A673 (cell line): ENCODE measurements around the gene NCAN. TPM values are rescaled to one million over a fixed set of nuclear protein-coding genes. Genes with fewer than 3 reads are reported as not detected.

Source experiments
- BruUV-seq: library from RNA; stranded (reverse); fragments of 400-500 nt; replicated peaks from 2 replicates; lab custom pipeline; 2021; lab: Mats Ljungman, UMichigan
- CTCF ChIA-PET: fragments of 300-600 bp; sonication (Branson Sonifier 250); formaldehyde crosslinking; loops from one replicate; lab custom pipeline; 2022; ENCODE audit warnings: antibody characterized with exemption; lab: Charles Lee
- POLR2A ChIA-PET: fragments of 300-600 bp; sonication (Branson Sonifier 250); formaldehyde crosslinking; loops from one replicate; lab custom pipeline; 2022; ENCODE audit warnings: antibody characterized with exemption; ENCODE audit not compliant: low non-redundant PET; lab: Charles Lee
- DNase-seq: peaks from one replicate; pipeline ENCODE4 v3.0.0-alpha.2; 2015; ENCODE audit warnings: low spot score
- H3K27ac ChIP-seq: fragments of 200-600 bp; sonication (generic); 2 replicates; pipeline ENCODE4 v1.5.1; 2016; ENCODE audit warnings: mixed run types, low read depth, mild to moderate bottlenecking, mixed read lengths, antibody characterized with exemption, low read length; ENCODE audit not compliant: poor library complexity, severe bottlenecking
- H3K27me3 ChIP-seq: fragments of 200-600 bp; sonication (generic); replicated peaks from 2 replicates; pipeline ENCODE4 v1.6.1; 2017; ENCODE audit warnings: mixed run types, low read depth, mild to moderate bottlenecking, mixed read lengths, antibody characterized with exemption, low read length; ENCODE audit not compliant: insufficient read depth, poor library complexity
- H3K36me3 ChIP-seq: fragments of 200-600 bp; sonication (generic); 2 replicates; pipeline ENCODE4 v1.6.1; 2016; ENCODE audit warnings: mixed run types, mild to moderate bottlenecking, mixed read lengths, antibody characterized with exemption, low read length; ENCODE audit not compliant: insufficient read depth, poor library complexity, severe bottlenecking
- H3K4me1 ChIP-seq: fragments of 200-600 bp; sonication (generic); 2 replicates; pipeline ENCODE4 v1.6.1; 2017; ENCODE audit warnings: mixed run types, mild to moderate bottlenecking, mixed read lengths, antibody characterized with exemption, low read length; ENCODE audit not compliant: insufficient read depth, poor library complexity, severe bottlenecking
- H3K4me3 ChIP-seq: fragments of 200-600 bp; sonication (generic); 2 replicates; pipeline ENCODE4 v1.5.1; 2016; ENCODE audit warnings: low read depth, mixed run types, mild to moderate bottlenecking, mixed read lengths, low read length; ENCODE audit not compliant: poor library complexity, severe bottlenecking
- H3K9me3 ChIP-seq: fragments of 200-600 bp; sonication (generic); 2 replicates; pipeline ENCODE4 v1.6.1; 2016; ENCODE audit warnings: mixed run types, low read depth, mild to moderate bottlenecking, mixed read lengths, antibody characterized with exemption, low read length; ENCODE audit not compliant: poor library complexity, severe bottlenecking
- EZH2 ChIP-seq: fragments of 200-600 bp; sonication (generic); IDR thresholded peaks from 2 replicates; pipeline ENCODE4 v1.6.1; 2017; ENCODE audit warnings: borderline replicate concordance, low read depth, mild to moderate bottlenecking, mixed read lengths, antibody characterized with exemption, low read length; ENCODE audit not compliant: poor library complexity, severe bottlenecking
- intact Hi-C: fragments of 100-400 bp; cut with micrococcal nuclease; formaldehyde crosslinking; loops from one replicate; pipeline ENCODE4 v1.10.0; 2022; ENCODE audit not compliant: unreplicated experiment
- total RNA-seq: library from RNA; stranded (reverse); gene quantifications from 2 replicates; pipeline ENCODE4 v1.2.3, GENCODE V29; 2021
- TF ChIP-seq, protein P1 (sequence below): fragments of 300-800, 200-600 bp; sonication (generic); conservative IDR thresholded peaks from 2 replicates; pipeline ENCODE4 v1.5.1; 2017; ENCODE audit warnings: low read depth, mild to moderate bottlenecking, antibody characterized with exemption, low read length, moderate library complexity, mixed read lengths

NCAN gene
- total RNA-seq, 1 experiment from 2014 or later: not detected

GRCh38 chr19:19227217-19227616 lies 15.5 kb downstream of the NCAN start:
- no peak overlapping the region for H3K27ac ChIP-seq
- ChIA-PET CTCF (no interaction called here), POLR2A (no interaction called here)
- TF ChIP-seq, protein P1, sequence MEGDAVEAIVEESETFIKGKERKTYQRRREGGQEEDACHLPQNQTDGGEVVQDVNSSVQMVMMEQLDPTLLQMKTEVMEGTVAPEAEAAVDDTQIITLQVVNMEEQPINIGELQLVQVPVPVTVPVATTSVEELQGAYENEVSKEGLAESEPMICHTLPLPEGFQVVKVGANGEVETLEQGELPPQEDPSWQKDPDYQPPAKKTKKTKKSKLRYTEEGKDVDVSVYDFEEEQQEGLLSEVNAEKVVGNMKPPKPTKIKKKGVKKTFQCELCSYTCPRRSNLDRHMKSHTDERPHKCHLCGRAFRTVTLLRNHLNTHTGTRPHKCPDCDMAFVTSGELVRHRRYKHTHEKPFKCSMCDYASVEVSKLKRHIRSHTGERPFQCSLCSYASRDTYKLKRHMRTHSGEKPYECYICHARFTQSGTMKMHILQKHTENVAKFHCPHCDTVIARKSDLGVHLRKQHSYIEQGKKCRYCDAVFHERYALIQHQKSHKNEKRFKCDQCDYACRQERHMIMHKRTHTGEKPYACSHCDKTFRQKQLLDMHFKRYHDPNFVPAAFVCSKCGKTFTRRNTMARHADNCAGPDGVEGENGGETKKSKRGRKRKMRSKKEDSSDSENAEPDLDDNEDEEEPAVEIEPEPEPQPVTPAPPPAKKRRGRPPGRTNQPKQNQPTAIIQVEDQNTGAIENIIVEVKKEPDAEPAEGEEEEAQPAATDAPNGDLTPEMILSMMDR: no peak
- no peak for TF ChIP-seq EZH2
- no peak for DNase-seq
- no TSS peak for BruUV-seq
- intact Hi-C loops: no loop called here
- no peaks in the 10 kb centered on the region for H3K9me3 ChIP-seq
- H3K4me1 ChIP-seq: no peaks in the 10 kb centered on the region
- peaks cover 27% of the 10 kb centered on the region for H3K27me3 ChIP-seq
- H3K4me3 ChIP-seq: no peak overlapping the region
- no peaks in the 10 kb centered on the region for H3K36me3 ChIP-seq

GRCh38 chr19:19229701-19230100 lies 17.9 kb downstream of the NCAN start:
- POLR2A ChIA-PET: no interaction called here
- Histone ChIP-seq H3K4me3 (no peak overlapping the region), H3K27me3 (peaks cover 23% of the 10 kb centered on the region), H3K27ac (no peak overlapping the region), H3K9me3 (peaks cover 9% of the 10 kb centered on the region), H3K36me3 (no peaks in the 10 kb centered on the region), H3K4me1 (no peaks in the 10 kb centered on the region)
- BruUV-seq: no TSS peak
- intact Hi-C loops: no loop called here
- CTCF ChIA-PET: interaction anchor here (0.5 kb wide), 1 partner anchor 84 kb away, joined by 4 read pairs; no protein-coding TSS in a partner anchor
- no peak for DNase-seq
- no peak for TF ChIP-seq EZH2
- TF ChIP-seq, protein P1: no peak

DNA sequence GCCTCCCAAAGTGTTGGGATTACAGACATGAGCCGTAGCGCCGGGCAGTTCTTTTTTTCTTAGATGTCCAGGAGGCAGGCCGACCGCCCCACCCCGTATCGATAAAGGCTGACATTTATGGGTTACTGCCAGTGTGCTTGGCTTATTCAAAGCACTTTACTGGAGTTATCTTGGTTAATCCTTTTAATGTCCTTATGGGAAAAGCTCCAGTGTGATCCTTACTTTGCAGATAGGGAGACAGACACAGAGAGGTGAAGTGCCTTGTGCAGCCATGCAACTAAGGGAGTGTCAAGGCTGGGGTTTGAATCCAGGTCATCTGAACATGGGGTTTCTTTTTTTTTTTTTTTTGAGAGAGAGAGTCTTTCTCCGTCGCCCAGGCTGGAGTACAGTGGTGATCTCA lies 19.2 kb downstream of the NCAN start:
- BruUV-seq: no TSS peak
- POLR2A ChIA-PET: no interaction called here
- no peak overlapping the region for H3K4me3 ChIP-seq
- no peak for DNase-seq
- no peaks in the 10 kb centered on the region for H3K4me1 ChIP-seq
- TF ChIP-seq, protein P1: no peak
- TF ChIP-seq EZH2: no peak
- CTCF ChIA-PET: no interaction called here
- H3K9me3 ChIP-seq: peaks cover 11% of the 10 kb centered on the region
- H3K36me3 ChIP-seq: no peaks in the 10 kb centered on the region
- H3K27me3 ChIP-seq: peaks cover 21% of the 10 kb centered on the region
- intact Hi-C loops: no loop called here
- no peak overlapping the region for H3K27ac ChIP-seq
